Heart right ventricle (tissue), 16 donors: ENCODE results near the gene KCNA3. TPM values are rescaled to one million over a fixed set of nuclear protein-coding genes. Genes with fewer than 3 reads are reported as not detected.

Experiments used
- ATAC-seq, 8 donors: fragments of 200-7000 bp; cut with Tn5 transposase; one replicate each; pipeline ENCODE4 v1.9.1; 2020; ENCODE audit warnings: mild to moderate bottlenecking in 8 of 8, moderate library complexity in 8 of 8, moderate number of reproducible peaks in 1 of 8
- DNase-seq, 2 donors: peaks; one replicate each; pipeline ENCODE4 v3.0.0-alpha.2; 2020
- H3K27ac ChIP-seq, 10 donors: fragments of 200-600 bp; sonication (generic) in 2 of 10; one replicate each; pipeline versions ENCODE4 v1.5.0 to v1.8.0; 2020 to 2022; ENCODE audit warnings: mild to moderate bottlenecking in 3 of 10
- H3K27me3 ChIP-seq, 7 donors: fragments of 200-600 bp; one replicate each; pipeline ENCODE4 v1.8.0; 2021 to 2022; ENCODE audit warnings: mild to moderate bottlenecking in 2 of 7
- H3K36me3 ChIP-seq, 9 donors: fragments of 200-600 bp; sonication (generic) in 1 of 9; one replicate each; pipeline versions ENCODE4 v1.5.0 to v1.8.0; 2020 to 2022; ENCODE audit warnings: mild to moderate bottlenecking in 2 of 9
- H3K4me1 ChIP-seq, 9 donors: fragments of 200-600 bp; sonication (generic) in 1 of 9; one replicate each; pipeline versions ENCODE4 v1.5.0 to v1.8.0; 2020 to 2022; ENCODE audit warnings: mild to moderate bottlenecking in 4 of 9
- H3K4me3 ChIP-seq, 10 donors: fragments of 200-600 bp; sonication (generic) in 2 of 10; one replicate each; pipeline versions ENCODE4 v1.5.0 to v1.8.0; 2020 to 2022; ENCODE audit warnings: mild to moderate bottlenecking in 7 of 10, moderate library complexity in 2 of 10
- H3K9me3 ChIP-seq, 11 donors: fragments of 200-600 bp in 10 of 11; sonication (generic) in 2 of 11; one replicate each; pipeline versions ENCODE4 v1.5.0 to v1.8.0; 2013 to 2022; ENCODE audit warnings: mild to moderate bottlenecking in 2 of 11, control low read depth in 1 of 11, moderate library complexity in 1 of 11
- WGBS, 2 donors: extraction: QIAGEN DNeasy Blood & Tissue Kit; methylation state at CpG; one replicate each; pipeline ENCODE4 v1.1.7; 2013; ENCODE audit warnings: inconsistent platforms in 1 of 2; 5-methylcytosine and 5-hydroxymethylcytosine counted together
- intact Hi-C, 10 donors: fragments of 100-400 bp; cut with DNase I; formaldehyde crosslinking; loops; one replicate each; pipeline versions ENCODE4 v1.11.1 to v1.14.2; 2022
- polyA plus RNA-seq, 2 donors: library from polyadenylated mRNA; stranded (reverse); fragments of 200-250 nt; gene quantifications; one replicate each; pipeline ENCODE4 v1.2.3, GENCODE V29; 2013
- total RNA-seq, 10 donors: library from RNA; stranded (reverse); fragmentation: NEBNext Ultra II Directional in 3 of 10; extraction: Animal tissue kit (Norgen Biotek cat#: 25700) in 3 of 10; gene quantifications; one replicate each; pipeline versions ENCODE4 v1.2.1 to v1.2.4, GENCODE V29; 2021 to 2023
- TF ChIP-seq, protein P1 (sequence below), 9 donors: fragments of 200-600 bp; sonication (generic) in 2 of 9; IDR thresholded peaks; one replicate each; pipeline versions ENCODE4 v1.5.0 to v1.8.0; 2021 to 2022; ENCODE audit warnings: antibody characterized with exemption in 9 of 9, mild to moderate bottlenecking in 5 of 9, moderate library complexity in 1 of 9
- donor health status: Arrhythmogenic right ventricular cardiomyopathy.
- donor health status: ischemic (EF 13 %, LVEDD 7.1; RV severe dilation, severe dysfunction).
- donor health status: healthy with polysubstance abuse.
- donor health status: DM: no; HTN: yes; CAD: no.
- donor health status: DM: no; HTN: no; CAD: no.
- donor health status: ischemic (EF 25% LVEDD 6.9; RV normal size, moderate dysfunction).
- donor health status: ischemic (EF 25% LVEDD 5.7; RV mildly dilated, moderate dysfunction).
- donor health status: healthy.
- donor health status: DM: yes; HTN: yes; CAD: no.
- donor health status: Ischemic cardiomyopathy.
- donor health status: ischemic (EF 35%, LVEDD 5.7; RV mildly dilated, moderate dysfunction).
- donor health status: nonischemic (EF 11% LVEDD 7.7; RV severe dilation, severe dysfunction).
- donor health status: DM: yes; HTN: yes; CAD: no.
- donor health status: PGD.
- donor health status: ischemic (EF 29% LVEDD 5.4; RV normal size, mild dysfunction).
- donor health status: nonischemic (EF 23%, LVEDD 6.1; RV moderate dilation, normal function).

The KCNA3 gene
- total and polyA plus RNA-seq, 12 donors: 0.04 to 1.8 (median 0.40) TPM; not detected in 2

DNA sequence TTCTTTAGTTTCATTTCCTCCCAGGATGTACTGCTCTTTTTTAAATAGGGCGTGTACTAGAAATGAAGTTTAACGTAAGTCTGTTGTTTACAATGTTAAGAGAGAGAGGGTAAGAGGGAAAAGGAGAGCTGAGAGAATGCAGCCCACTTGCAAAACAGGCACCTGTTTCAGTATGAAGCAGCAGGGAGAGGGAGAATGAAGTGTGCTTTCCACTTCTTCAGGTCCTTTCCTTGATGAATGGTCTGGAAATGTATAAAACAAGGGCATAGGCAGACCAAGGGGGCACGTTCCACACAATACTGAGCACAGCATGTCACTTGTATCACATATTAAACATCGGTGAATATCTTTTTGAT, 2.0 kb downstream of the KCNA3 start:
- H3K27ac ChIP-seq: peak overlapping the region in 1 of 10 donors; percentile 84
- H3K27me3 ChIP-seq: peaks cover 8 to 83% (median 71%) of the 10 kb centered on the region in 7 donors
- no peaks in the 10 kb centered on the region for H3K9me3 ChIP-seq
- H3K36me3 ChIP-seq: no peaks in the 10 kb centered on the region
- DNase-seq (no peak), ATAC-seq (peak in 1 of 8 donors; percentile 39)
- TF ChIP-seq, protein P1, sequence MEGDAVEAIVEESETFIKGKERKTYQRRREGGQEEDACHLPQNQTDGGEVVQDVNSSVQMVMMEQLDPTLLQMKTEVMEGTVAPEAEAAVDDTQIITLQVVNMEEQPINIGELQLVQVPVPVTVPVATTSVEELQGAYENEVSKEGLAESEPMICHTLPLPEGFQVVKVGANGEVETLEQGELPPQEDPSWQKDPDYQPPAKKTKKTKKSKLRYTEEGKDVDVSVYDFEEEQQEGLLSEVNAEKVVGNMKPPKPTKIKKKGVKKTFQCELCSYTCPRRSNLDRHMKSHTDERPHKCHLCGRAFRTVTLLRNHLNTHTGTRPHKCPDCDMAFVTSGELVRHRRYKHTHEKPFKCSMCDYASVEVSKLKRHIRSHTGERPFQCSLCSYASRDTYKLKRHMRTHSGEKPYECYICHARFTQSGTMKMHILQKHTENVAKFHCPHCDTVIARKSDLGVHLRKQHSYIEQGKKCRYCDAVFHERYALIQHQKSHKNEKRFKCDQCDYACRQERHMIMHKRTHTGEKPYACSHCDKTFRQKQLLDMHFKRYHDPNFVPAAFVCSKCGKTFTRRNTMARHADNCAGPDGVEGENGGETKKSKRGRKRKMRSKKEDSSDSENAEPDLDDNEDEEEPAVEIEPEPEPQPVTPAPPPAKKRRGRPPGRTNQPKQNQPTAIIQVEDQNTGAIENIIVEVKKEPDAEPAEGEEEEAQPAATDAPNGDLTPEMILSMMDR (IDR thresholded peaks at IDR 0.05): no peak
- 49 to 63% methylated on average over 4 of the region's 4 CpGs for WGBS, 2 donors
- intact Hi-C loops: loop anchor here in 1 of 10 donors (5.0 kb wide), 1 partner anchor 40 kb away; no protein-coding TSS in a partner anchor
- H3K4me1 ChIP-seq: peaks cover 0 to 44% (median 13%) of the 10 kb centered on the region in 9 donors
- H3K4me3 ChIP-seq: peak overlapping the region in 5 of 10 donors; percentile 0 to 70 (median 65)

DNA sequence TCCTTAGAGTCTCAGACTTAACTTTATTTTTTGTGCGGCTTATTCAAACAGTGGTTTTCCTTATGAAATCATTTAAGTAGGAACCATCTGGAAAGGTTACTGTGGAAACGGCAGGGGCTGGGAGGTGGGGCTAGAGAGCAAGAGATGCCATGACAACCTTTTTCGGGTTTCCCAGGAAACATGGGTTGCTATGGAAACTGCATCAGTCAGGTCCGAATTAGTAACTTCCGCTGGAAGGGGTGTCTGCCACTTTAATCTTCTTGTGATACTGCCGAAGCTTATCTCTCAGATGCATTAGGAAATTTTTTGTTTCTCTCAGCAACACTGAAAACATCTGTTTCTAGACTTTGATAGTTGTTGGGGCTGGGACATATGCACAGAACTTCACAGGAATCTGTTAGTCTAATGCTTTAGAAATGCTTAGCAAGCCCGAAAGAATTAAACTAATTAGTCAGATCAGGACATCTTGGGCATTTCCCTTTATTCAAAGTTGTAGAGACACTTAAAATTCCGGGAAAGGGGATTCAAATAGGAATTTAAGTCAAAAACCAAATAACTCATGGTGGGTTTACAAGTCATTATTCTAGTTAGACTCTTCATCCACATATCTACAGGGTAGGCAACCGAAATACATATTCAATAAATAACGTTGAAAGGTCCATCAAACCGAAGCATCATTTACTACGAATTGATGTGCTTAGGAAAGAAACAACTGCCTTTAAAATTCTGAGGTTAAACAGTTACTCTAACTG, 2.6 kb downstream of the KCNA3 start:
- ATAC-seq: no peak
- TF ChIP-seq, protein P1 (IDR thresholded peaks at IDR 0.05): no peak
- H3K27ac ChIP-seq: peak overlapping the region in 2 of 10 donors; percentile 13 to 84
- peaks cover 8 to 81% (median 71%) of the 10 kb centered on the region in 7 donors for H3K27me3 ChIP-seq
- DNase-seq: peak in 1 of 2 donors; percentile 20
- H3K4me3 ChIP-seq: peak overlapping the region in 6 of 10 donors; percentile 0 to 70 (median 36)
- no peaks in the 10 kb centered on the region for H3K36me3 ChIP-seq
- H3K9me3 ChIP-seq: no peaks in the 10 kb centered on the region
- intact Hi-C loops: loop anchor here in 1 of 10 donors (5.0 kb wide), 1 partner anchor 40 kb away; no protein-coding TSS in a partner anchor
- WGBS, 2 donors: 35 to 38% methylated on average over 12 of the region's 12 CpGs
- peaks cover 0 to 44% (median 13%) of the 10 kb centered on the region in 9 donors for H3K4me1 ChIP-seq

DNA sequence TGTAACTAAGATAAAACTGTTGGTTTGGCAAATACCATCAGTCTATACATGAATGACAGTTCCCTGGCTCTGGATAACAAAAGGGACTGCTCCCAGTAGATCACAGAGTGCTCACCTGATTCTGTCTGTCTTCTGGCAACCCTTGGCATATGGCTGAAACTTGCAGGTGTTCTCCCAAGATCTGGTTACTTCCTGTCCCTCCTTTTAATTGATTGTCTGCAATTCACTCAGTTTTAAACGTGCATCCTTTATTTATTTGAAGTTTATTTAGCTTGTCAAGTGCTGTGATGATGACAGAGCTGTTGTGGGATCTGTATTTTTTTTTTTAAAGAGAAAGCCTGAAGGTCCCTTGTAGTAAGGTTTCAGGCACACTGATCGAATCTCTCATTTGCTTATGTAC, 3.4 kb downstream of the KCNA3 start:
- WGBS, 2 donors: 46 to 47% methylated on average over 2 of the region's 2 CpGs

GRCh38 chr1:110668549-110668948, 6.2 kb downstream of the KCNA3 start:
- Histone ChIP-seq H3K27ac (peak overlapping the region in 1 of 10 donors; percentile 63), H3K27me3 (peaks cover 0 to 82% (median 38%) of the 10 kb centered on the region in 7 donors), H3K36me3 (no peaks in the 10 kb centered on the region), H3K9me3 (no peaks in the 10 kb centered on the region), H3K4me3 (peak overlapping the region in 1 of 10 donors; percentile 7), H3K4me1 (peaks cover 0 to 16% (median 0%) of the 10 kb centered on the region in 9 donors)
- intact Hi-C loops: no loop called here
- DNase-seq (no peak), ATAC-seq (no peak)
- 60 to 61% methylated on average over 4 of the region's 4 CpGs for WGBS, 2 donors
- TF ChIP-seq, protein P1 (IDR thresholded peaks at IDR 0.05): no peak

More for the DNA sequence above, 3.4 kb downstream of the KCNA3 start:
- Histone ChIP-seq H3K27ac (peak overlapping the region in 1 of 10 donors; percentile 84), H3K4me1 (peaks cover 0 to 44% (median 13%) of the 10 kb centered on the region in 9 donors), H3K36me3 (no peaks in the 10 kb centered on the region), H3K4me3 (peak overlapping the region in 2 of 10 donors; percentile 68 to 70), H3K9me3 (no peaks in the 10 kb centered on the region), H3K27me3 (peaks cover 8 to 87% (median 66%) of the 10 kb centered on the region in 7 donors)
- TF ChIP-seq, protein P1 (IDR thresholded peaks at IDR 0.05): no peak
- intact Hi-C loops: loop anchor here in 1 of 10 donors (5.0 kb wide), 1 partner anchor 39 kb away; no protein-coding TSS in a partner anchor
- ATAC-seq: no peak
- DNase-seq: no peak
